ENCODE results near the gene STXBP3. TPM values are rescaled to one million over a fixed set of nuclear protein-coding genes. Genes with fewer than 3 reads are reported as not detected.

STXBP3 gene
- polyA plus RNA-seq, 1 donor from 2014 or later, result 29.6 TPM

- no peak overlapping the region for H3K4me2 ChIP-seq (ENCODE audit: low read length)
- no peaks in the 10 kb centered on the region for H3K9me2 ChIP-seq (ENCODE audit: insufficient read depth, low read length)
- H3K36me3 ChIP-seq (ENCODE audit: insufficient read depth, low read length), result no peaks in the 10 kb centered on the region
- no peak overlapping the region for H2AFZ ChIP-seq (ENCODE audit: low read depth, low read length)
- H3K79me2 ChIP-seq (replicated peaks; ENCODE audit: insufficient read depth, low read length), result no peaks in the 10 kb centered on the region
- H3K4me3 ChIP-seq (ENCODE audit: low read length), result no peak overlapping the region
- no peaks in the 10 kb centered on the region for H3K27me3 ChIP-seq (ENCODE audit: insufficient read depth, low read depth, low read length)
- H3F3A ChIP-seq (ENCODE audit: insufficient read depth, low read length, poor library complexity, severe bottlenecking), result no peaks in the 10 kb centered on the region
- no peak overlapping the region for H3K27ac ChIP-seq (ENCODE audit: low read length)
- no peaks in the 10 kb centered on the region for H3K9me3 ChIP-seq (ENCODE audit: low read length)
- H3K9ac ChIP-seq (ENCODE audit: low read length), result no peak overlapping the region
- H4K20me1 ChIP-seq (ENCODE audit: insufficient read depth), result no peaks in the 10 kb centered on the region
- no peak for TF ChIP-seq MXI1 (conservative IDR thresholded peaks at IDR 0.05; ENCODE audit: poor library complexity, severe bottlenecking)
Observed at GRCh38 chr1:108799001-108799400, 52.5 kb downstream of the STXBP3 start.

- H3K9me3 ChIP-seq (ENCODE audit: low read length), result no peaks in the 10 kb centered on the region
- no peak overlapping the region for H3K9ac ChIP-seq (ENCODE audit: low read length)
- H3K4me3 ChIP-seq (ENCODE audit: low read length), result no peak overlapping the region
- TF ChIP-seq REST (IDR thresholded peaks at IDR 0.05; ENCODE audit: borderline replicate concordance) (no peak), POLR2AphosphoS5 (IDR thresholded peaks at IDR 0.05) (no peak), TAF1 (IDR thresholded peaks at IDR 0.05; ENCODE audit: low read depth) (no peak), RAD21 (conservative IDR thresholded peaks at IDR 0.05) (no peak), CTCF (IDR thresholded peaks at IDR 0.05; ENCODE audit: poor library complexity, severe bottlenecking) (no peak), EZH2 (IDR thresholded peaks at IDR 0.05; ENCODE audit: borderline replicate concordance, insufficient read depth, low read length, poor library complexity, severe bottlenecking) (no peak), MXI1 (conservative IDR thresholded peaks at IDR 0.05; ENCODE audit: poor library complexity, severe bottlenecking) (no peak)
- H3F3A ChIP-seq (ENCODE audit: insufficient read depth, low read length, poor library complexity, severe bottlenecking), result no peaks in the 10 kb centered on the region
- no peaks in the 10 kb centered on the region for H3K9me2 ChIP-seq (ENCODE audit: insufficient read depth, low read length)
- no peak overlapping the region for H2AFZ ChIP-seq (ENCODE audit: low read depth, low read length)
- H4K20me1 ChIP-seq (ENCODE audit: insufficient read depth), result no peaks in the 10 kb centered on the region
- no peaks in the 10 kb centered on the region for H3K36me3 ChIP-seq (ENCODE audit: insufficient read depth, low read length)
- H3K4me2 ChIP-seq (ENCODE audit: low read length), result no peak overlapping the region
- H3K27ac ChIP-seq (ENCODE audit: low read length), result no peak overlapping the region
- no peaks in the 10 kb centered on the region for H3K79me2 ChIP-seq (replicated peaks; ENCODE audit: insufficient read depth, low read length)
- no peaks in the 10 kb centered on the region for H3K27me3 ChIP-seq (ENCODE audit: insufficient read depth, low read depth, low read length)
Observed at GRCh38 chr1:108801101-108801500, 54.6 kb downstream of the STXBP3 start.

- H3K9me2 ChIP-seq (ENCODE audit: insufficient read depth, low read length), result no peaks in the 10 kb centered on the region
- H3F3A ChIP-seq (ENCODE audit: insufficient read depth, low read length, poor library complexity, severe bottlenecking), result no peaks in the 10 kb centered on the region
- no peak overlapping the region for H3K4me2 ChIP-seq (ENCODE audit: low read length)
- no peak overlapping the region for H3K27ac ChIP-seq (ENCODE audit: low read length)
- H4K20me1 ChIP-seq (ENCODE audit: insufficient read depth), result no peaks in the 10 kb centered on the region
- H3K4me3 ChIP-seq (ENCODE audit: low read length), result no peak overlapping the region
- no peaks in the 10 kb centered on the region for H3K36me3 ChIP-seq (ENCODE audit: insufficient read depth, low read length)
- H3K79me2 ChIP-seq (replicated peaks; ENCODE audit: insufficient read depth, low read length), result no peaks in the 10 kb centered on the region
- H2AFZ ChIP-seq (ENCODE audit: low read depth, low read length), result no peak overlapping the region
- TF ChIP-seq TAF1 (IDR thresholded peaks at IDR 0.05; ENCODE audit: low read depth) (no peak), REST (IDR thresholded peaks at IDR 0.05; ENCODE audit: borderline replicate concordance) (no peak), CTCF (IDR thresholded peaks at IDR 0.05; ENCODE audit: poor library complexity, severe bottlenecking) (no peak), POLR2AphosphoS5 (IDR thresholded peaks at IDR 0.05) (no peak), MXI1 (conservative IDR thresholded peaks at IDR 0.05; ENCODE audit: poor library complexity, severe bottlenecking) (no peak), EP300 (conservative IDR thresholded peaks at IDR 0.05; ENCODE audit: poor library complexity, severe bottlenecking) (no peak), SMC3 (conservative IDR thresholded peaks at IDR 0.05; ENCODE audit: poor library complexity) (no peak), EZH2 (IDR thresholded peaks at IDR 0.05; ENCODE audit: borderline replicate concordance, insufficient read depth, low read length, poor library complexity, severe bottlenecking) (no peak), RAD21 (conservative IDR thresholded peaks at IDR 0.05) (no peak)
- H3K9me3 ChIP-seq (ENCODE audit: low read length), result no peaks in the 10 kb centered on the region
- no peaks in the 10 kb centered on the region for H3K27me3 ChIP-seq (ENCODE audit: insufficient read depth, low read depth, low read length)
- no peak overlapping the region for H3K9ac ChIP-seq (ENCODE audit: low read length)
Observed at GRCh38 chr1:108803548-108803947, 57.1 kb downstream of the STXBP3 start.

Data from neural cell (in vitro differentiated cells).